Endothelial cell (in vitro differentiated cells): ENCODE measurements around the gene HLA-DMA. TPM values are rescaled to one million over a fixed set of nuclear protein-coding genes. Genes with fewer than 3 reads are reported as not detected.

Experiments used
- DNase-seq: peaks from one replicate; pipeline ENCODE4 v3.0.0; 2021; ENCODE audit warnings: low spot score
- H3K27ac Mint-ChIP-seq: one replicate; pipeline ENCODE4 v1.8.0; 2021; ENCODE audit warnings: mixed read lengths, inconsistent platforms; ENCODE audit not compliant: unreplicated experiment
- H3K27me3 Mint-ChIP-seq: one replicate; pipeline ENCODE4 v1.8.0; 2021; ENCODE audit warnings: mild to moderate bottlenecking, moderate library complexity, mixed read lengths, inconsistent platforms; ENCODE audit not compliant: unreplicated experiment
- H3K36me3 Mint-ChIP-seq: one replicate; pipeline ENCODE4 v1.8.0; 2021; ENCODE audit warnings: mild to moderate bottlenecking, low read depth, mixed read lengths, inconsistent platforms; ENCODE audit not compliant: unreplicated experiment
- H3K4me1 Mint-ChIP-seq: one replicate; pipeline ENCODE4 v1.8.0; 2021; ENCODE audit warnings: mild to moderate bottlenecking, mixed read lengths, inconsistent platforms; ENCODE audit not compliant: unreplicated experiment
- H3K4me3 Mint-ChIP-seq: one replicate; pipeline ENCODE4 v1.8.0; 2021; ENCODE audit warnings: mild to moderate bottlenecking, mixed read lengths, inconsistent platforms; ENCODE audit not compliant: unreplicated experiment
- H3K9me3 Mint-ChIP-seq: one replicate; pipeline ENCODE4 v1.8.0; 2021; ENCODE audit warnings: mixed read lengths, inconsistent platforms; ENCODE audit not compliant: unreplicated experiment
- total RNA-seq: library from RNA; stranded (reverse); fragmentation: NEBNext Ultra II Directional; extraction: Animal tissue kit (Norgen Biotek cat#: 25700); gene quantifications from one replicate; pipeline ENCODE4 v1.2.1, GENCODE V29; 2021; ENCODE audit not compliant: unreplicated experiment
- TF ChIP-seq, protein P1 (sequence below): fragments of 200-600 bp; sonication (generic); IDR thresholded peaks from one replicate; pipeline ENCODE4 v1.5.0; 2021; ENCODE audit warnings: antibody characterized with exemption; ENCODE audit not compliant: unreplicated experiment

The HLA-DMA gene
- total RNA-seq, 1 donor from 2014 or later: 13.0 TPM

DNA sequence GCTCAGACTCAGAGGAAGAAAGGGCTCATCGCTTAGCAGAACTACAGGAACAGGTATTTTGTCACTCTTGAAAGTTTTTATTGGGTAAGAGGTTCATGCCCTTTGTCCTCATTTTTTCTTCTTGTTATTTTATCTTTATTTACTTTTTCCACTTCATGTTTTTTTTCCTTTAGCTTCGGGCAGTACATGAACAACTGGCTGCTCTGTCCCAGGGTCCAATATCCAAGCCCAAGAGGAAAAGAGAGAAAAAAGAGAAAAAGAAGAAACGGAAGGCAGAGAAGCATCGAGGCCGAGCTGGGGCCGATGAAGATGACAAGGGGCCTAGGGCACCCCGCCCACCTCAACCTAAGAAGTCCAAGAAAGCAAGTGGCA is 25.0 kb upstream of the HLA-DMA start:
- Mint-ChIP-seq H3K9me3 (no peaks in the 10 kb centered on the region), H3K27ac (no peak overlapping the region), H3K4me3 (peak overlapping the region; percentile 43), H3K27me3 (peaks cover 7% of the 10 kb centered on the region), H3K36me3 (peaks cover 83% of the 10 kb centered on the region), H3K4me1 (peaks cover 46% of the 10 kb centered on the region)
- DNase-seq: no peak
- TF ChIP-seq, protein P1, sequence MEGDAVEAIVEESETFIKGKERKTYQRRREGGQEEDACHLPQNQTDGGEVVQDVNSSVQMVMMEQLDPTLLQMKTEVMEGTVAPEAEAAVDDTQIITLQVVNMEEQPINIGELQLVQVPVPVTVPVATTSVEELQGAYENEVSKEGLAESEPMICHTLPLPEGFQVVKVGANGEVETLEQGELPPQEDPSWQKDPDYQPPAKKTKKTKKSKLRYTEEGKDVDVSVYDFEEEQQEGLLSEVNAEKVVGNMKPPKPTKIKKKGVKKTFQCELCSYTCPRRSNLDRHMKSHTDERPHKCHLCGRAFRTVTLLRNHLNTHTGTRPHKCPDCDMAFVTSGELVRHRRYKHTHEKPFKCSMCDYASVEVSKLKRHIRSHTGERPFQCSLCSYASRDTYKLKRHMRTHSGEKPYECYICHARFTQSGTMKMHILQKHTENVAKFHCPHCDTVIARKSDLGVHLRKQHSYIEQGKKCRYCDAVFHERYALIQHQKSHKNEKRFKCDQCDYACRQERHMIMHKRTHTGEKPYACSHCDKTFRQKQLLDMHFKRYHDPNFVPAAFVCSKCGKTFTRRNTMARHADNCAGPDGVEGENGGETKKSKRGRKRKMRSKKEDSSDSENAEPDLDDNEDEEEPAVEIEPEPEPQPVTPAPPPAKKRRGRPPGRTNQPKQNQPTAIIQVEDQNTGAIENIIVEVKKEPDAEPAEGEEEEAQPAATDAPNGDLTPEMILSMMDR: no peak

DNA sequence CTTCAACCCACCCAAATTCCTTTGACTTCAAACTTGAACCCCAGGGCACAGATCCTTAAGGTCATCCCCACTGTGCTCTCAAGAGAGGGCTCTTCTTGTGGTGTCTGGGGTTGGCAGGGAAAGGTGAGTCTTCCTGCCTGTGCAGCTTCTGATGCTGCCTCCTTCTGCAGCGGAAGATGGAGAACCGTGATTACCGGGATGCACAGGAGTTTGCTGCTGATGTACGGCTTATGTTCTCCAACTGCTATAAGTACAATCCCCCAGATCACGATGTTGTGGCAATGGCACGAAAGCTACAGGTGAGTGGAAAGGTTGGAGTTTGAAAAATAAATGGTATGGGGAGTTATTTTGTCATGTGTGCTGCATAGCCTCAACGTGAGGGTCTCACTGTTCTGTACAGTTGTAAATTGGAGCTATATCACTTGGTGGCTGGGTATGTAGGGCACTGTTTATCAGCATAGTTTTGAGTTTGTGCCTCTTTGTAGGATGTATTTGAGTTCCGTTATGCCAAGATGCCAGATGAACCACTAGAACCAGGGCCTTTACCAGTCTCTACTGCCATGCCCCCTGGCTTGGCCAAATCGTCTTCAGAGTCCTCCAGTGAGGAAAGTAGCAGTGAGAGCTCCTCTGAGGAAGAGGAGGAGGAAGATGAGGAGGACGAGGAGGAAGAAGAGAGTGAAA is 24.5 kb upstream of the HLA-DMA start:
- Mint-ChIP-seq H3K27me3 (peaks cover 7% of the 10 kb centered on the region), H3K36me3 (peaks cover 88% of the 10 kb centered on the region), H3K4me1 (peaks cover 48% of the 10 kb centered on the region), H3K4me3 (peak overlapping the region; percentile 43), H3K27ac (no peak overlapping the region), H3K9me3 (no peaks in the 10 kb centered on the region)
- TF ChIP-seq, protein P1: no peak
- DNase-seq: no peak

DNA sequence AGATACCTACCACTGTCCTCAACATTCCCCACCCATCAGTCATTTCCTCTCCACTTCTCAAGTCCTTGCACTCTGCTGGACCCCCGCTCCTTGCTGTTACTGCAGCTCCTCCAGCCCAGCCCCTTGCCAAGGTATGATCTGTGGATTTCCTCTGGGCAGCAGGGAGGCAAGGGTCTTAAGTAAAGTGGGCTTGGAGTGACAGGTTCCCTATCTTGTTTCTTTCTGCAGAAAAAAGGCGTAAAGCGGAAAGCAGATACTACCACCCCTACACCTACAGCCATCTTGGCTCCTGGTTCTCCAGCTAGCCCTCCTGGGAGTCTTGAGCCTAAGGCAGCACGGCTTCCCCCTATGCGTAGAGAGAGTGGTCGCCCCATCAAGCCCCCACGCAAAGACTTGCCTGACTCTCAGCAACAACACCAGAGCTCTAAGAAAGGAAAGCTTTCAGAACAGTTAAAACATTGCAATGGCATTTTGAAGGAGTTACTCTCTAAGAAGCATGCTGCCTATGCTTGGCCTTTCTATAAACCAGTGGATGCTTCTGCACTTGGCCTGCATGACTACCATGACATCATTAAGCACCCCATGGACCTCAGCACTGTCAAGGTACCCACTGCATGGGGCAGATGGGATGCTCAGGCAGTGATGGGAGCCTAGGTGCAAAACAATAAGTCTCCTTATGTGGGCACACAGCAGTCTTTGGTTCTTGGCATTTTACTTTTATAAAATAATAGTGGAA is 23.6 kb upstream of the HLA-DMA start:
- peaks cover 85% of the 10 kb centered on the region for H3K36me3 Mint-ChIP-seq
- TF ChIP-seq, protein P1: no peak
- H3K4me1 Mint-ChIP-seq: peaks cover 48% of the 10 kb centered on the region
- H3K4me3 Mint-ChIP-seq: peak overlapping the region; percentile 100
- no peak for DNase-seq
- H3K27ac Mint-ChIP-seq: peak overlapping the region; percentile 58
- H3K9me3 Mint-ChIP-seq: no peaks in the 10 kb centered on the region
- H3K27me3 Mint-ChIP-seq: peaks cover 11% of the 10 kb centered on the region

DNA sequence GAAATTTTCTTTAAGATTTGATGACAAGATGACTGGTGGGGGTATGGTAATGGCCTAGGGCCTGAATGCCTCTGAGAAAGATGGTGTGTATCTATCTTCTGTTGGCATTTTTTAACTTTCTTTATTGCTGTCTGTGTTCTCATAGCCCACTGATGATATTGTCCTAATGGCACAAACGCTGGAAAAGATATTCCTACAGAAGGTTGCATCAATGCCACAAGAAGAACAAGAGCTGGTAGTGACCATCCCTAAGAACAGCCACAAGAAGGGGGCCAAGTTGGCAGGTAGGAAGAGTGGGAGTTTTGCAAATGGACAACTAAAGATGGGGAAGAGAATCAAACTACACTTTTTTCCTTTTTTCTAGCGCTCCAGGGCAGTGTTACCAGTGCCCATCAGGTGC is 23.0 kb upstream of the HLA-DMA start:
- Mint-ChIP-seq H3K4me3 (peak overlapping the region; percentile 100), H3K27ac (peak overlapping the region; percentile 58), H3K9me3 (no peaks in the 10 kb centered on the region), H3K27me3 (peaks cover 13% of the 10 kb centered on the region), H3K4me1 (peaks cover 52% of the 10 kb centered on the region), H3K36me3 (peaks cover 88% of the 10 kb centered on the region)
- TF ChIP-seq, protein P1: no peak
- no peak for DNase-seq
